ENCODE data around the gene SLC25A29. TPM values are rescaled to one million over a fixed set of nuclear protein-coding genes. Genes with fewer than 3 reads are reported as not detected.
"Not testable (repeated sequence)": the region's sequence is repeated elsewhere in the genome, so short reads cannot be mapped to it uniquely, and the experiment has no call there.

The SLC25A29 gene
- total RNA-seq, 2 experiments from 2014 or later = 5.5 to 6.5 TPM

DNA sequence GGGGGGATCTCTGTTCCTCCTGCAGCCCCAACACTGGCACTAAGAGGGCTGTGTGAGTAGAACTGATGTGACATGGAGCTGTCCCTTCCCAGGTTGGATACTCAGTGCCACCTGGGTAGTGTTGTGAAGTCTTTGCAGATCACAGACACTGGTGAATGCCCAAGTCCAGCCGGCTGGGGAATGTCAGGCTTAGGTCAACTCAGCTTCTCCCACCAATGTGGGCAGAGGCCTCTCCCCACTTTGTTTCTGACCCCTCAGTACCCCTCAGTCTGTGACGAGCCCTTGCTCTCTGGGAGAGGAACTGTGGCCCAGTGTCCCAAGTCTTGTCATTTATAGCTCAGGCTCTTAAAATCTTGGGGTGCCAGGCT, 11.3 kb downstream of the SLC25A29 start:
- Mint-ChIP-seq H3K4me3 (no peak overlapping the region), H3K9me3 (no peaks in the 10 kb centered on the region), H3K27ac (no peak overlapping the region), H3K27me3 (no peaks in the 10 kb centered on the region), H3K4me1 (peaks cover 5% of the 10 kb centered on the region), H3K36me3 (no peaks in the 10 kb centered on the region)
- DNase-seq = no peak

DNA sequence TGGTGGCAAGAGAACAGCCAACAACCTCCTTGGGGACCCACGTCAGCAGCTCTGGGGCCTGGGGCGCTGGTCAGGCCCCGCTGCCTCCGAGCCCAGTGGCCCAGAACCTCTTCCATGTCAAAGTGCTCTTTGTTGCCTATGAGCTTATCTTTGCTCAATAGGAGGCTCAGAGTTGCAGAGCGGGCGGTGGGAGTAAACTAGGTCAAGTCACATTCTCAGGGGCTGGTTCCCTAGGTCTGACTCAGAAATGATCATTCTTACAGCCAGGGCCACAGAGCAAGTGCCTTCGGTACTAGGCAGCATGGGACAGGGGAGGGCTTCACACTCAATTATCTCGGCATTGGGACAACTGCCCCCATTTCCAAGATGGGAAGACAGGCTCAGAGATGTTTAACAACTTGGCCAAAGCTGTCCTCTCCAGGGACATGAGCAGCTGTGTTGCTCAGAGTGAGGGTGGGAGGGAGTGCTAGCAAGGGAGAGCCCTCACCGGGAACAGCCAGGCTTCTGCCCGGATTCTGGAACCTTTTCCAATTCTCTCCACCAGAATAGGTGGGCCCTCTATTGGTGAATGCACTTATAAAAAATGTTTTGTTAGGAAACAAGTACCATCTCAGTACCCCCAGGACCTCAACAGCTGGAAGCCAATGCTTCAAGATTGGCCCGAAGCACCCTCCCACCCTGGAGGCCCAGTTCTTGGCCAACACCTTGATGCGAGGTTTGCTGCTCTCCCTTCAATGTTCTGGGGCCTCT, 11.9 kb downstream of the SLC25A29 start:
- no peaks in the 10 kb centered on the region for H3K36me3 Mint-ChIP-seq

DNA sequence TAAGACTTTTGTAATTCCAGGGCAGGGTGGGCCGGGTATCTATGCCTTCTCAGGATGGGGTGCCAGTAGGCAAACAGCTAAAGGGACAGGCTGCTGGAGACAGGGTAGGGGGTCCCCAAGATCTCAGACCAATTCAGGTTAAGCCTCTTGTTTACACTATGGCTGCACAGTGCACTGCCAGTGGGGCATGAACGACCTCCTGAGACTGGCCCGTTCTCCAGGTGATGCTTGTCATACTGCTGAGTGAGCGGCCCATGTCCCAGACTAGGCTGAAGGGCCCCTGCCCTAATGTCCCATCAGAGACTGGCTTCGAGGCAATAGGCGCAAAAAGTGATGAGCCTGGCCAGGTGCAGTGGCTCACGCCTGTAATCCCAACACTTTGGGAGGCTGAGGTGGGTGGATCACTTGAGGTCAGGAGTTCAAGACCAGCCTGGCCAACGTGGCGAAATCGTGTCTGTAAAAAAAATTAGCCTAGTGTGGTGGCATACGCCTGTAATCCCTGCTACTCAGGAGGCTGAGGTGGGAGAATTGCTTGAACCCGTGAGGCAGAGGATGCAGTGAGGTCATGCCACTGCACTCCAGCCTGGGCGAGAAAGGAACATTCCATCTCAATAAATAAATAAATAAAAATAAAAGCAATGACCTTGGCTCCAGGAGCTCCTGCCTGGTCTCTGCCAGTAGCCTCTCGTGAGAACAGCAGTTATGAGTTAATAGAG, 12.6 kb downstream of the SLC25A29 start:
- no peak overlapping the region for H3K27ac Mint-ChIP-seq
- DNase-seq = no peak
- H3K4me3 Mint-ChIP-seq = no peak overlapping the region
- peaks cover 5% of the 10 kb centered on the region for H3K4me1 Mint-ChIP-seq
- H3K27me3 Mint-ChIP-seq = no peaks in the 10 kb centered on the region
- no peaks in the 10 kb centered on the region for H3K36me3 Mint-ChIP-seq
- H3K9me3 Mint-ChIP-seq = no peaks in the 10 kb centered on the region

More for the DNA sequence above, 11.9 kb downstream of the SLC25A29 start:
- Mint-ChIP-seq H3K4me1 (peaks cover 5% of the 10 kb centered on the region), H3K9me3 (no peaks in the 10 kb centered on the region), H3K27me3 (no peaks in the 10 kb centered on the region), H3K4me3 (no peak overlapping the region), H3K27ac (no peak overlapping the region)
- no peak for DNase-seq

DNA sequence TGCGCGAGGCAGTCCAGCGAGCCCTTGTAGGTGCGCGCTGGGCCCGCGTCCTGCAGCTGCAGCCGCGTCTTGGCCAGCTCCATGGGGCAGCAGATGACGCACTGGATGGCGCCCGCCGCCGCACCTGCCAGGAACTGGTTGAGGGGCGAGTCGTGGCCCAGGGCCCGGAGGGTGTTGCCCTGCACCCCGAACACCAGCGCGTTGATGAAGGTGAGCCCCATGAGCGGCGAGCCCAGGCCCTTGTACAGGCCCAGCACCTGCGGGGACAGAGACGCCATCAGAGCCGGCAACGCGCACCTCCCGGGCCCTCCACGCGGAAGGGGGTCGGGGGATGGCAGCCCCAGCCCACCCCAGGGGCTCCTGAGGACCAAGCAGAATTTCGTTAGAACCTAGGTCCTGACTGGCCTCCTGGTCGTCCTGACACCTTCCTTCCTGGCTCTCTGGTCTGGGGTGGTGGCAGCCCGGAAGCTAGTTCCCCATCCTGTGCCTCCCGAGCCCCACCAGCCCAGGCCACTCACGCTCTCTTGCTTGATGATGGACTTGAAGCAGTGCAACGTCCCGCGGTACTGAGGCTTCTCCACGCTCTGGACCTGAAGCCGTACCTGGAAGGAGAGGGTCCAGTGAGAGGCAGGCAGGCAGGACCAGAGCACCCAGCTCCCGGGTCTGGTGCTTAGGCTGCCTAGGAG, 13.3 kb downstream of the SLC25A29 start:
- H3K36me3 Mint-ChIP-seq = no peaks in the 10 kb centered on the region
- H3K27ac Mint-ChIP-seq = no peak overlapping the region
- H3K4me1 Mint-ChIP-seq = peaks cover under 1% of the 10 kb centered on the region
- H3K4me3 Mint-ChIP-seq = no peak overlapping the region
- DNase-seq = no peak
- H3K9me3 Mint-ChIP-seq = no peaks in the 10 kb centered on the region
- H3K27me3 Mint-ChIP-seq = no peaks in the 10 kb centered on the region

DNA sequence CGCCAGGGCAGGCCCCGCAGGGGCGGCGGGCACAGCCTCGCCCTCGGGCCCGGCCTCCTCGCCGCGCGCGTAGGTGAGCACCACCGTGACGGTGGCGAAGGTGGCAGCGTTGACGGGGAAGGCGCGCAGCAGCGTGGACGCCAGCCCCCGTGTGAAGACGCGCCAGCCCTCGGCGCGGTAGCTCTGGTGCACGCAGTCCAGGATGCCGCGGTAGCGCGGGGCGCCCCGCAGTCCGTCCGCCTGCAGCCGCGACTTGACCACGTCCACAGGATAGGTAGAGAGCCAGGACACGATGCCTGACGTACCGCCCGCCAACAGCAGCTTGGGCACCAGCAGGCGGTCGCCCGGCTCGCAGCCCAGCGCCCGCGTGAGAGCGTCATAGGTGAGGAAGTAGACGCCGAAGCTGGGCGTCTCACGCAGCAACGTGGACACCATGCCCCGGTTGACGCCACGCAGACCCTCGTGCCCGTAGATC, 13.9 kb downstream of the SLC25A29 start:
- no peaks in the 10 kb centered on the region for H3K9me3 Mint-ChIP-seq
- no peaks in the 10 kb centered on the region for H3K27me3 Mint-ChIP-seq
- DNase-seq = no peak

DNA sequence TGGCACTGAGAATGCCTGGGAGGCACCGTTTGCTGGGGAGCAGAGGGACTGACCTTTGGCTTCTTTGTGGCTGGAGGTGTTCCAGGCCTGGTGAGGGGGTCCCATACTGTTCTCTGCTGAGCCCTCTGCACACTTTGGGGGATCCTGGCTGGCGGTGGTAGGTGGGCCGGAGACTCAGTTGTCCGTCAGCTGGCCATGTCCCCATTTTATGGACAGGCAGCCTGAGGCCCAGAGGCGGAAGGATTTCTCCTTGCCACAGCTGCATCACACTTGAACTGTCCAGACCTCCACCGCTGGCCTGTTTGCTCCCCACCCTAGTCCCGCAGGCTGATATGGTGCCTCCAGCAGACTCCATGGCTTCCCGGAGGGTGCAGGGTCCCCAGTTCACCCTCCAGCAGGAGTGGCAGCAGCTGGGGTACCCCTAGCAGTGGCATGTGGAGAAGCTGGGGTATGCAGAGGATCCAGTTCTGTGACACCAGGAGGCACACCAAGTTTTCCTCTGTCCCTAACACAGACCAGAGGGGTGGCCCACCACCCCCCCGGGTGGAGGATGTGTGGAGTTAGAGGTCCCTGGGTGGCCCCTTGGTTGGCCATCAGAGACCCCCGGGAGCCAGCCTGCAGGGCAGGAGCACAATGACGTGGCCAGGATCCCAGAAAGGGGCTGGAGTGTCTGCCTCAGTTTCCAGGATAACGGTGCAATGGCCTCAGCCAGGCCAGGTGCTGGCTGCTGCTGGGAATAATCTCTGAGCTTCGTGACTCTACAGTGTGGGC, 14.8 kb downstream of the SLC25A29 start:
- Mint-ChIP-seq H3K4me1 (no peaks in the 10 kb centered on the region), H3K27me3 (no peaks in the 10 kb centered on the region), H3K4me3 (no peak overlapping the region), H3K27ac (no peak overlapping the region), H3K9me3 (no peaks in the 10 kb centered on the region), H3K36me3 (no peaks in the 10 kb centered on the region)
- DNase-seq = no peak

More for the DNA sequence above, 13.9 kb downstream of the SLC25A29 start:
- no peaks in the 10 kb centered on the region for H3K36me3 Mint-ChIP-seq
- H3K4me1 Mint-ChIP-seq = no peaks in the 10 kb centered on the region
- H3K27ac Mint-ChIP-seq = no peak overlapping the region
- no peak overlapping the region for H3K4me3 Mint-ChIP-seq

DNA sequence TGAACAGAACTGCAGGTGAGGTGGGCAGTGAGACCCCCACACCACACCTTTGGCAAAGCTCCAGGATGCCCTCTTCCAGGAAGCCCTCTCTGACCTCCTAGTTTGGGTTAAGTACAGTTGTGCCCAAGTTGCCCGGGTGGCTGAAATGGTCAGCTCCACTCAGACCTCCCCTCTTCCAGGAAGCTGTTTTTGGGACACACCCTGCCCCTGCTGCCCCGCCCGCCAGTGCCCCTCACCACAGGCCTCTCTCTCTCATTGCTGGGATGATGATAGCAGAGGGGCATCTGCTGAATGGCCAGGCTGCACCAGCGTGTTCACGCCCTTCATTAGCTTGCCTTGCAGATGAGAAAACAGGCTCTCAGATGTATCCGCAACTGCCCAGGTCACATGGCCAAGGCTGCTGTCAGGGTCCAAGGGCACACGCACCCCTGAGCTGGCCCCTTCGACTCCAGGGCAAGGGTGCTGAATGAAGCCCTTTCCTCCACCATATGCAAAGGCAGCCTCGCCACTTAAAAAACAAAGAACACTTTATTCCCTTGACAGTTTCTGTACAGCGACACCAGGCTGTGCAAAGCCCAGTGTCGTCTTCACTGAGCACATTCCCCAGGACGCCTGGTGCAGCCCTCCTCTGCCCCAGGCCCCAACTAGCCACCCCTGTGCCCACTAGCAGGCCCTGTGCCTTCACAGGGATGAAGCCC, 15.5 kb downstream of the SLC25A29 start:
- H3K9me3 Mint-ChIP-seq = no peaks in the 10 kb centered on the region

DNA sequence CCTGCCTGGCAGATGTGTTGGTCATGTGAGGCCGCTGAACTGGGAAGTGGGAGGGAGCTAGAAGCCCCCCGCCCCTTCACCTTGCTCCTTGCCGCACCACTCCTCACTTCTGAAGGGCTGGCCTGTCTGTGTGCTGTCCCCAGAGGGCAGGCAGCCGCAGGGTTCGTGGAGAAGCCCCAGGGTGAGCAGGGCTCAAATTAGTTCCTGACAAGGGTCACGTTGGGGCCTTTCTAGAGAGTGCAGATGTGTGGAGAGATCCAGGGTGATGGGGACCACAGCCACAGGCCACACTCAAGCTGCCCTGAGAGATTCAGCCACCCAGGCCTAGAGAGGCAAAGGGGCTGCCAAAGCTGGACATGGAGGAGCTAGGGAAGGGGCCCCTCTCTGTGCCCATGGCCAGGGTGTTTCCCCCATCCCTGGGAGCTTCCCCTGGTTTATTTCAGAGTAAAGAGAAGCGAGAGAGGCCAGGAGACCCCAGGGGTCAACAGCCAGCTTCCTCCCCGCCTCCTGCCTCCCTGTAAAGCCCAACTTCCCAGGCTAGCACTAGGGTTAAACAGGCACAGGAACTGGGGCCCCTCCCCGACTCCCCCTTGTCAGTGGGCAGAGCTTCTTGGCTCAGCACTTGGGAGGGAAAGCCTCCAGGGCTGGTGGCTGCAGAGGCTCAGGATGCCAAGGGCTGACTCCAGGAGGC, 16.2 kb downstream of the SLC25A29 start:
- no peak overlapping the region for H3K4me3 Mint-ChIP-seq
- no peak for DNase-seq

More for the DNA sequence above, 15.5 kb downstream of the SLC25A29 start:
- Mint-ChIP-seq H3K36me3 (no peaks in the 10 kb centered on the region), H3K4me3 (no peak overlapping the region), H3K4me1 (peaks cover 3% of the 10 kb centered on the region), H3K27me3 (no peaks in the 10 kb centered on the region), H3K27ac (no peak overlapping the region)
- no peak for DNase-seq

DNA sequence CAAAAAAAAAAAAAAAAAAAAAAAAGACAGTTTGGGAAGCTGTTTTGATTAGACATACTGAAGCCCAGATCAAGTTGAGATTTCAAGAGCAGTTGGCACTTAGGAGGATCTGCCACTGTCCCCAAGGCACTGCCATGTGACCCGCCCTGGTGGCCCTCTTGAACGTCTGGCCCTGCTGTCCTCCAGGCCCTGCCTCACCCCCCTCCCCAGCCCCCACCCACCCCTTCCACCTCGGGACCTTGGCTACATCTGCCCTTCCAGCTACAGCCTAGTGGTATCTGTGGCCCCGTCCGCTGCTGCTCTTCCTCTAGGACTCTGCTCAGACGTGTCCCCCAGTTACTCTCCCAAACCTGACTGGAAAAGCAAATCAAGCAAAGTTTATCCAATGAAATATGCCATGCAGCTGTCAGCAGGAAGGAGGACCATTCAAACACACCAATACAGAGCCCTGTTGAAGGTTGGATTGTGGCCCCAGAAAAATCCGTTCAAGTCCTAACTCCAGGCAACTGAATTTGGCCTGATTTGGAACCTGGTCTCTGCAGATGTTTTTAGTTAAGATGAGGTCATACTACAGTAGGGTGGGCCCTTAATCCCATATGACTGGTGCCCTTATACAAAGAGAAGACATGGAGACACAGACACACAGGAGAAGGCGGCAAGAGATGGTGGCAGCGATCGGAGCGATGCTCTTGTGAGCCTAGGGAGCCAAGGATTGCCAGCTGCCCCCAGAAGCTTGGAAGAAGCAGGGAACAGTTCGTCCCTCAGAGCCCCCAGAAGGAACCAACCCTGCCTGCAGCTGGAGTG, 17.7 kb downstream of the SLC25A29 start:
- Mint-ChIP-seq H3K27me3 (no peaks in the 10 kb centered on the region), H3K4me3 (no peak overlapping the region), H3K4me1 (peaks cover 5% of the 10 kb centered on the region), H3K36me3 (no peaks in the 10 kb centered on the region), H3K27ac (no peak overlapping the region), H3K9me3 (no peaks in the 10 kb centered on the region)
- DNase-seq = no peak

More for the DNA sequence above, 16.2 kb downstream of the SLC25A29 start:
- H3K4me1 Mint-ChIP-seq = peaks cover 3% of the 10 kb centered on the region
- no peaks in the 10 kb centered on the region for H3K36me3 Mint-ChIP-seq
- H3K27me3 Mint-ChIP-seq = no peaks in the 10 kb centered on the region
- no peaks in the 10 kb centered on the region for H3K9me3 Mint-ChIP-seq
- H3K27ac Mint-ChIP-seq = no peak overlapping the region

DNA sequence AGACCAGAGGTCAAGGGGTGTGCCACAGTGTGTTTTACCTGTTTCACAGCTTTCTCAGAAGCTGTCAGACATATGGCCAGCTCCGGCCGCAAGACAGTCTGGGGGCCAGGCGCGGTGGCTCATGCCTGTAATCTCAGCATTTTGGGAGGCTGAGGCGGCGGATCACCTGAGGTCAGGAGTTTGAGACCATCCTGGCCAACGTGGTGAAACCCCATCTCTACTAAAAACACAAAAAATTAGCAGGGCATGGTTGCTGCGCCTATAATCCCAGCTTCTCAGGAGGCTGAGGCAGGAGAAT, 18.3 kb downstream of the SLC25A29 start:
- DNase-seq, H3K27ac Mint-ChIP-seq, H3K9me3 Mint-ChIP-seq, H3K36me3 Mint-ChIP-seq, H3K4me3 Mint-ChIP-seq, H3K4me1 Mint-ChIP-seq, H3K27me3 Mint-ChIP-seq: not testable (repeated sequence)

DNA sequence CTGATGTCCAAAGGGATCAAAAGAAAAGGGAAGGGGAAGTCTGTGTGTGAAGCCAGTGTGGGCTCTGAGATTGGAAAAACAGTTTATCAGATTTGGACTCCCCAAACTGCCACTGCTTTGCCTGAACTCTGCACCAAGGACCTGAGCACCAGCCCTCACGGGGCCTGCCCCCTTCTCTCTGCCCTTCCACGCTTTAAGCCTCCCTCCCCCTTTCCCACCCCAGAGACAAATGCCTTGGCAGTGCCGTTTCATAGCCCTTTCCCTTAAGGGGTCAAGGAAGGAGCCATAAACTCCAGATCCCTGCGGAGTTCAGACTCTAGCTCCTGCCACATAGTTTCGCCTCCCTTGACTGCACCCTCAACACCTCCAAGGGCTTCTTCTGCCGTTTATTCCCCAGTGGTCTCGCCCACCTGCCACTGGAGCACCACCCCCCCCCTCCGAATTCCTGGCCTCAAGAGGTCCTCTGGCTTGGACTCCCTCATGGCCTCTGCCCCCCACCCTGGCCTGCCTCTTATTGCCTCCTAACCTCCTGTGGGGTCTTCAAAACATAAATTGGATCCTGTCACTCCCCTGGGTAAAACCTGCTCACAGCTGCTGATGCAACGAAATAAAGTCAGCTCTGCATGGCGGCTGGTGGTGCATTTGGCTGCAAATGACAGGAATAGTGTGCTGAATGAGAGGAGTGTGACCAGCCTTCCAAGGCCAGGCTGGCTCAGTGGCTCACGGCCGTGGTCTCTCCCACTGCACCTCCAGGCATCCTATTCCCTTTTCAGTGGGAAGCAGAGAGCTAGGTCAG, 18.8 kb downstream of the SLC25A29 start:
- no peaks in the 10 kb centered on the region for H3K27me3 Mint-ChIP-seq
- no peak overlapping the region for H3K27ac Mint-ChIP-seq
- no peaks in the 10 kb centered on the region for H3K36me3 Mint-ChIP-seq

DNA sequence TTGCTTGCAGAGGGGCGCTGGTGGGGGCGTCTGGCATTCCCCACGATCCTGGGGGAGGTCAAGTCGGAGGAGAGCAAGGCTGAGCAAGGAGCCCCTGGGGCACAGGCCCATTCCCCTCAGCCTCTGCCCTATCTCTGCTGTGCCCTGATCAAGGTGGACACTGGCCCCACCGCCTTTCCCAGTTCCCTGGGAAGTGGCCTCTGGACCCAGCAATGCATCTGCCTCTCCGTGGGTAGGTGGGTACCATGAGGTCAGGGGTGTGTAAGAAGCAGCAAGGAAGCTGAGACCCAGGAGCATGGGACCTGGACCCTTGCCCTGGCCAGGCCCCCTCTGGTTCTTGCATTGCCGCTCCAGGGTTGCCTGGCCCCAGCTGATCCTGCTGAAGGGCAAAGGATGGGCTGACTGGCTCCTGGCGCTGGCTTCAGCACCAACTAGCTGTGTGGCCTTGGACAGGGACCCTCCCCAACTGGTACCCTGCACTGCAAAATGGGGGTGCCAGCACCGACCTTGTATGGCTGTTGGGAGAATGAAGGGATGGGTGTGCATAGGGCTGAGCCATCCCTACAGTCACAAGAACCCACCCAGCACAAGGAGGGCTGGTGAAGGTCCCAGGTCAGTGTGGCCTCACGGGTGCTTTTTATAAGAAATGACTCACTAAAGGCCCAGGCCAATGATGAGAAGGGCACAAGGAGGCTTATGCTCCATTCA, 19.6 kb downstream of the SLC25A29 start:
- H3K4me3 Mint-ChIP-seq = no peak overlapping the region
- H3K4me1 Mint-ChIP-seq = peaks cover 5% of the 10 kb centered on the region
- H3K9me3 Mint-ChIP-seq = no peaks in the 10 kb centered on the region
- no peak overlapping the region for H3K27ac Mint-ChIP-seq
- H3K27me3 Mint-ChIP-seq = no peaks in the 10 kb centered on the region
- no peak for DNase-seq
- no peaks in the 10 kb centered on the region for H3K36me3 Mint-ChIP-seq

More for the DNA sequence above, 18.8 kb downstream of the SLC25A29 start:
- Mint-ChIP-seq H3K4me1 (peaks cover 5% of the 10 kb centered on the region), H3K9me3 (no peaks in the 10 kb centered on the region), H3K4me3 (no peak overlapping the region)
- DNase-seq = no peak

Data from activated naive CD8-positive, alpha-beta T cell treated with anti-CD3 and anti-CD28 coated beads for 36 hours (primary cell).